Fibroblast of skin of back (primary cell): ENCODE measurements around the gene RRP1.
"Not testable (repeated sequence)": the region's sequence is repeated elsewhere in the genome, so short reads cannot be mapped to it uniquely, and the experiment has no call there.

Experiments used
- DNase-seq: peaks from one replicate; pipeline ENCODE4 v3.0.0-alpha.2; 2013

The RRP1 gene

DNA sequence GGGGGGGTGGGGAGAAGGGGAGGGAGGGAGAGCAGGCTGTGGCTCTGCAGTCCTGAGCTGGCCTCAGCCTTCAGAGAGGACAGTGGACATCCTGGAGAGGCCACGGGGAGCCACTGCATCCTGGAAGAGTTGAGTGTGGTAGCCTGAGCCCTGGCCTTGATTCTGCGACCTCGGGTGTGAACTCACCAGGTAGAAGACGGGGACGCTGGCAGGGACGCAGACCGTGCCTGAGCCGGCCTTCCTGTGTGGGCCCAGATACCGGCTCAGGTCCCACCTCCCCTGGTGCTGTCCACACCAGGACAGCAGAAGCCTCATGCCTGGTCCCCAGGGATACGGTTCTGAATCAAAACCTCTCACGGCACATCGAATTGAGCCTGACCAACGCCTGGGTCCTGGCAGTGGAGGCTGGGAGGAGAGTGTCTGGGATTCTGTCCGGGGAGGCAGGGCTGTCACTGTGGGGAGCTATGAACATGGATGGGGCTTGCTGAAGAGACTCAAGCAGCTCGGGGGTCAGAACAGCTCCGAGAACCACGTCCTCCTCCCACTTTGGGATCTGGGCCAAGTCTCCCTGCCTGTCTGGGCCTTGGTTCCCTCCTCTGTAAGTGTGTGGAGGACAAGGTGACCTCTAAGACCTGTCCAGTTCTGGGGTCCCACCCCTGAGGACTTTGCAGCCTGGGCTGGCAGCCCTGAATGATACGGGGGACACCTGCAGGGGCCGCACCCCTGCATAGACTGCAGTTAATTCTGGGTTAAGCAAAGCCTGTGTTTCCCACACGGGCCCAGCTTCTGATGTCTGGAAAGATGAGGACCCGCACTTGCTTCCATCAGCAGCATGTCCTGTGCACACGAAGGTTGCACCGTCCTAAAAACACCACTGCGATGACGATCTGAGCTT lies 30.4 kb downstream of the RRP1 start:
- no peak for DNase-seq

DNA sequence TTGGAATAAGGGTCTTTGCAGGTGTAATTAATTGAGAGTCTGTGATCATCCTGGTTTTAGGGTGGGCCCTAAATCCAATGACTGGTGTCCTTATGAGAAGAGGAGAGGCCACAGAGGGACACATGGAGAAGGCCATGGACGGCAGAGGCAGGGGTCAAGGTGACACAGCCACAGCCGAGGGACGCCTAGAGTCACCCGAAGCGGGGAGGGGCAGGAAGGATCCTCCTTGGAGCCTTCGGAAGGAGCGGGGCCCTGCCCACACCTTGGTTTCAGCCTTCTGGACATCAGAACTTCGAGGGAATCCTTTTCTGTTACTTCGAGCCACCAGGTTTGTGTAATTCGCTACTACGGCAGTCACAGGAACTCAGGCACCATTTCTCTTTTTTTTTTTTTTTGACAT lies 31.1 kb downstream of the RRP1 start:
- DNase-seq: no peak

DNA sequence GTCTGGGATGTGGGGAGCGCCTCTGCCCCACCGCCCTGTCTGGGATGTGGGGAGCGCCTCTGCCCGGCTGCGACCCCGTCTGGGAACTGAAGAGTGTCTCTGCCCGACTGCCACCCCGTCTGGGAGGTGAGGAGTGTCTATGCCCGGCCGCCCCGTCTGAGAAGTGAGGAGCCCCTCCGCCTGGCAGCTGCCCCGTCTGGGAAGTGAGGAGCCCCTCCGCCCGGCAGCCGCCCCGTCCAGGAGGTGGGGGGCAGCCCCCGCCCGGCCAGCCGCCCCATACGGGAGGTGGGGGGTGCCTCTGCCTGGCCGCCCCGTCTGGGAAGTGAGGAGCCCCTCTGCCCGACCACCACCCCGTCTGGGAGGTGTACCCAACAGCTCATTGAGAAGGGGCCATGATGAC lies 32.8 kb downstream of the RRP1 start:
- not testable (repeated sequence) for DNase-seq

DNA sequence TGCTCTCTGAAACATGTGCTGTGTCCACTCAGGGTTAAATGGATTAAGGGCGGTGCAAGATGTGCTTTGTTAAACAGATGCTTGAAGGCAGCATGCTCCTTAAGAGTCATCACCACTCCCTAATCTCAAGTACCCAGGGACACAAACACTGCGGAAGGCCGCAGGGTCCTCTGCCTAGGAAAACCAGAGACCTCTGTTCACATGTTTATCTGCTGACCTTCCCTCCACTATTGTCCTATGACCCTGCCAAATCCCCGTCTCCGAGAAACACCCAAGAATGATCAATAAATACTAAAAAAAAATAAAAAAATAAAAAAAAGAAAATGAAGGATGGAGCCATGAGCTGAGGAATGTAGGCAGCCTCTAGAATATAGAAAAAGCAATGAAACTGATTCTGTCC lies 33.4 kb downstream of the RRP1 start:
- not testable (repeated sequence) for DNase-seq

DNA sequence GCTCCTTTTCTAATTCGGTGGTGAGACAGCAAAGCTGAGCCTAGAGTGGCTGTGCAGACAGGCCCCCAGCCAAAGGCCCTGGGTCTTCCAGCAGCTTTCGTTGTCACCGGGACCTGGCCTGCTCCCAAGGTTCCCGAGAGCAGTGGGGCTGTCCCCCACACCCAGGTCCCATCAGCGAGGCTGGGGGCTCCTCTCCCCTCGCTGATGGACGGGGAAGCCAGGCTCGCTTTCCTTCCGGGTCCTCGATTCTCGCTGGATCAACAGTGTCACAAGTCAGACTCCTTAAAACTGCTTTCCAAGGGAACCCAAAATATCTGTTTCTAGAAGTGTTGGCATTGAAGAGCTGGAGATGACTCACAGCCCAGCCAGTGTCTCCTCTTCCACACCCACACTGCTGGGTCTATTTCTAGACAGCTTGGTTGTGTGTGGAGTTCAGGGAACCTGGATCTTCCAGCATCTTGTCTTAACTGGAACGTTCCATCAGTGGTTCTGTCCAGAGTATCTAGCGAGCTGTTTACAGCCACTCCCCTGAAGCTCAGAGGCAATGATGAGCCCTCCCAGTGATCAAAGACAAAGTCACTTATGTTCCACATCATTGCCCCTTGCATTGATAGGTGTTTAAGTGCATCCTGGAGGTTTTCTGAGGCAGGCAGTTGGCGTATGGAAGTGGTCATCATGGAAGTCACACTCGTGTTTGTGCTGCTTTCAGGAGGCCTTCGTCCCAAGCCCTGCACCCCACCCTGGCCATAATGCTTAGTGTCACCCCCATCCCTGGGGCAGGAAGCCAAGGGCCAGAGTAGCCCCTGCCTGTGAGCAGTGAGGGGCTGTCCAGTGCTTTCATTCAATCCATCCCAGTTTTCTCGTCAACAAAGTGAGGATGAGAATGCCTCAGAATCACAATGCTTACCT lies 35.2 kb downstream of the RRP1 start:
- peak; percentile 61 for DNase-seq

DNA sequence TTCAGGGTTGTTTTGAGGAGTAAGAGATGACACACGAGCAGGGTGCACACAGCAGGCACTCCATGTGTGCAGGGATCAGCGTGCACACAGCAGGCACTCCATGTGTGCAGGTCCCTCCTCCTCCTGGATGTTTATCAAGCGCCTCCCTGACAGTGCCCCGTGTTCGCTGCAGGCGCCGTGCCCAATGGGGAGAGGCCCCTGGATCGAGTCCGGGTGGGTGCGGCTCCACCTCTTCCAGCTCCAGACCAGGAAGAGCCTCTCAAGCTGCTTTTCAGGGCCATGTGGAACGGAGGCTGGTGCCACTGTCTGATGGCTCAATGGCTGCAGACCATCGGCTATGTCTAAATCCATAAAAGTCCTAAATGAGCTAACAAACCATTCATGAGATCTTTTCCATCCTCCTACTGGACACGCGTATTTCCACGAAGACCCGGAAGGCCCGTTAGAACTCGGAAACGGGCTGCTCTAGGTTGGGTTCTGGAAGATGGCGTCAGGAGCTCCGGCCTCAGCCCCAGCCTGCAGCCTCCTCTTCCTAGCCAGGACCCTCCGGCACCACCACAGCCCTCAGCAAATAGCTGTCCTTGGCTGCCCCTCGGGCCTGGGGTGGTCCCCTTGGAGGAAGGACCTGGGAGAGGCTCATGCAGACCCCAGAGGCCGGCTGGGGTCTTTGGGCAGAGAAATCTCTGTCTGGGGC lies 36.0 kb downstream of the RRP1 start:
- no peak for DNase-seq

DNA sequence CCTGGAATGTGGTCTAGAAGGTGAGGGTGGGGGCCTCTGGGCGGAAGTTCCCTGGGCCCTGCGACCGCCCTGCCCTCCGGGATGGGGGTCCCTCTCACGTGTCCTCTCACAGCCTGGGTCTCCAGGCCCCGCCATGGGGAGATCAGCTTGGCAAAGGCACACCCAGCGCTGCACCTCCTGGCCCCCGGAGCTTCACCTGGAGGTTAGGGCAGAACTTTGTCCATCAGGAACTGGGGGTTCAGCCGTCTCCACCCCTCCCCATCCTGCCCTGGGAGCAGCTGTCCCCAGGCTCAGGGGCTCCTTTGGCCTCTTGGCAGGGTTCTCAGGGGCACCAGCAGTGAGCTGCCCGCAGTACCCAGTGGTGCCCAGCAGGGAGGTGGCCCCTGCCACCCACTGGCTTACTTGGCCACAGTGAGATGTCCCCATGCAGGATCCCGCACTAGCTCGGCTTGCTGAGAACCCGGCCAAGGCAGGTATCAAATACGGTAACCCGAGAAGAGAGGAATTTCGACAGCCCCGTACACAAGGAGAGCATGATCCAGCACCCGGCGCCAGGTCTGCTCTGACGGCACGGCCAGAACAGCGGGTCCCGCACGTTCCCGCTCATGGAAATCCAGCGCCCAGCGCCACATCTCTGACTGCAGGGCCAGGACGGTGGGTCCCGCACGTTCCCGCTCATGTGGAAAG lies 36.7 kb downstream of the RRP1 start:
- no peak for DNase-seq

DNA sequence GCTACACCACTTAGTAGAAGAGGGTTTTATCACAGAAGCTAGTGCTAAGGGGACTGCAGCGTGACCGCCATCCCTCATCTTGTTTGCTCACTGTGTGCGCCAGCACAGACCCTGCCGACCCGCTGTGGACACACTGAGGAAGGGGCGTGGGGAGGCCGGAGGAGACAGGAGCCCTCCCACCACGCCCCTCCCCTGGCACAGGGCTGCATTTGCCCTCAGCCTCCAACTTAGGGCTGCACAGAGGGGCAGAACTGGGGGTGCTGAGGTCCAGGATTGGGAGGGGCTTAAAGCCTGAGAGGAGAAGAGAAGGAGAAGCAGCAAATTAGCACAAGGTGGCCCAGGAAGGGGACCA lies 37.2 kb downstream of the RRP1 start:
- no peak for DNase-seq

DNA sequence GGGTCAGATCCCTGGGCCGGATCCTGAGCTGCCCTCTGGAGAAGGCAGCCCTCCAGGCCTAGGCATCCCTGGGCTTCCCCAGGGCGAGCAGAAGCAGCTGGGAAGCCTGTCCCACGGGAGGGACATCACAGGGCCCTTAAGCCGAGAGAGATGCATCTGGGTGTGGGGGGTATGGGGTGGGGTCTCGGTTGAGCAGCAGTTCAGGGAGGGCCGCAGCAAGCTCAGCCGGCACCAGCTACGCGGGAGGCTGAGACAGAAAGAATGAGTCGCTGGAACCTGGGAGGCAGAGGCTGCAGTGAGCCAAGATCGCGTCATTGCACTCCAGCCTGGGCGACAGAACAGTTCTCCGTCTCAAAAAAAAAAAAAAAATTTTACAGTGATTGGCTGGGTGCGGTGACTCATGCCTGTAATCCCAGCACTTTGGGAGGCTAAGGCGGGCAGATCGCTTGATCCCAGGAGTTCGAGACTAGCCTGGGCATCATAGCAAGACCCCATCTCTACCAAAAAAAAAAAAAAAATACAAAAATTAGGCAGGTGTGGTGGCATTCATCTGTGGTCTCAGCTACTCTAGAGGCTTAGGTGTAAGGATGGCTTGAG lies 37.7 kb downstream of the RRP1 start:
- peak; percentile 83 for DNase-seq

DNA sequence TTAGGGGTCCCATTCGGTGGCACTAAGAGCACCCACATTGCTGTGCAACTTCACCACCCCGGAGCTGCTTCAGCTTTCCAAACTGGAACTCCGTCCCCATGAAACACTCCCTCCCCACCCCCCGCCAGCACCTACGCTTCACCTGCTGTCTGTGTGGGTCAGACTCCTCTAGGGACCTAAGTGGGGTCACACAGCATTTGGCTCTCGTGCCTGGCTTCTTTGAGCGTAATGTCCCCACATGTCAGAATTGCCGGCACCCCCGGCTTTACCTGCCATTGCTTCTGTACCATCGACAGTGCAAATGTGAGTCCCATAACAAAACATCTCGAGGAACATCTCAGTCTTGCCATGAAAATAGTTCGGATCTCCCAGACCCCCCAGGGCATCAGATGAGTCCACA lies 39.8 kb downstream of the RRP1 start:
- no peak for DNase-seq

DNA sequence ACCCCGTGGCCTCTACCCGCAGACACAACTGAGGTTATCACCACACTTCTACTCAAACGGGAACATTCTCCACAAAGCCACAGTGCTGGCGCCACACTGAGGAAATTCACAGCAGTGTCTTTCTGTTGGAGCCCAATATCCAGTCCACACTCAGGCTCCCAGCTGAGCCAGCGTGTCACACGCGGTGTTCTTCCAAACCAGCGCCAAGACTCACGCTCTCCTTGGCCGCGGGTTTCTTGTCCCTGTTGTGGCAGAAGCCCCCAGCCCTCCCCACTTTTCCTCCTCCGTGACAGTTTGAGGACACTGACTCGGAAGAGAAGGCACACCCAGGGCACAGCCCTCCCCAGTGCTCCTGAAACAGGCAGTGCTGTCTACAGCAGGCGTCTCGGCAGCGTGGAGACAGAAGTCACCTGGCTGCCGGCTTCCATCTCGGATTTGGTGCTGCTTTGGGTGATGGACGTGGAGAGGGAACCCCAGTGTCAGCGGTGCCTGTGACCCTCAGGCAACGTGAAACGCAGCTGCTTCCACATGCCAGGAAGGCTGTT lies 40.3 kb downstream of the RRP1 start:
- no peak for DNase-seq

DNA sequence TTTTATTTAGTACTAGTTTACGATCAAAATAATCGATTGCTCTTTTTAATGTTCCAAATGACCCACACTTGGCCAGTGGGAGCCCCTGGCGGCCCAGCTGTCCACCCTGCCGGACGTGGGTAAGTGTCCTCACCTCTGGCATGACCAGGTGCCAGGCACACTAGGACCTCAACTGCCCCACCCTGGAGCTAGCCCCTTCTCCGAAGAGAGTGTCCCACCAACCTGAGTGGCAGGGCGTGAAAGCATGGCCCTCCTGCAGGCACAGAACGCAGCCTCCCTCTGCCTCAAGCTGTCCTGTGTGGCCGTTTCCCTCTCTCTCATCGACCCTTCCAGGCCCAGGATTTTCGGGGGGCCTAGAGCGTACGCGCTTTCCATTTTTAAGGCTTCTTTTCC lies 42.8 kb downstream of the RRP1 start:
- no peak for DNase-seq

DNA sequence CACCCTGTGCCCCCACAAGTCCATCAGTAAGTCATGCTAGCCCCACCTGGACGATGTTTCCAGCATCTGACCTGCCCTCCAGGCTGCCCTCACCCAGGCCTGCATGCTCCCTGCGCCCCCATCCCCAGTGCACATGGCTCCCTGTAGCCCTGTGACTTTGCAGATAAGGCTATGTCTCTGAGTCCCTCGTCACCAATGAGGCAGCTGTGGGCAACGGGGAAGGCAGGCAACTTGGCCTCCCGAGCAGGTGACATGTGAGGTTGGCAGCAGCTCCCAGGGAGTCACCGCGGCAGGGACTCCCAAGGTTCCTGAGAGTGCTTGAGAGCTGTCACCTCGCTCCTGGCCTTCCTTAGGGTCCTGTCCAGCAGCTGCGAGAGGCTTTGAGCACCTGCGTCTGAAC lies 43.3 kb downstream of the RRP1 start:
- no peak for DNase-seq

DNA sequence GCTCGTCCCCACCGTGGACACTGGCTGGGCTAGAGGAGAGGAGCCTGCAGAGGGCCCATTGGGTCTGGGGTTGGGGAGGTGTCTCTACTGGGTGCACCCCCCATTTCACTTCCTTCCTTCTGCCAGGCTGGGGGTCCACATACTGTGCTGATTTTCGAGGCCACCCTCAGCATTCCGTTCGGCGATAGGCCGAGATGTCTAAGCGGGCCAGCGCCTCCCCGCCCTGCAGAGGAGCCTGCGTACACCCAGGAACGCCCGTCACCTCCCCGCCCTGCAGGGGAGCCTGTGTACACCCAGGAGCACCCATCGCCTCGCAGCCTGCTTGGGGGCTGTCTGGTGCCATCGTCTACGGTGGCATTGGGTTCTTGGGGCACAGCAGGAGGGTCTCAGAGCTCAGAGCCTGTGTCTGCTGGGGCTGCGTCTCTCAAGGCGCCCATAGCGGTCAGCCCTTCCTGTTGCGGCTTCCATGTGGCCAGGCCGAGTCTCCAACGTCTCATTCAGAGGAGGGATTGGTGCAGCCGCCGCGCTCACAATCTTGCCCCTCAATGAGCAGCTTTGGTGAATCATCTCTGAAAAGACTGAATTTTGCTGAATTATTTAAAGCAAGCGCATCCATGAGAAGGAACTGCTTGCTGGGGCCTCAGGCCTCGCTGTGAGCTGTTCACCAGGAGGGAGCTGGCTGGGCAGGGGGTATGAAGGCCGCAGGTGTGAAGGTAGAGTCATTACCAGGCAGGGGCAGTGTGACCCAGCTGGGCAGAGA lies 44.9 kb downstream of the RRP1 start:
- no peak for DNase-seq

DNA sequence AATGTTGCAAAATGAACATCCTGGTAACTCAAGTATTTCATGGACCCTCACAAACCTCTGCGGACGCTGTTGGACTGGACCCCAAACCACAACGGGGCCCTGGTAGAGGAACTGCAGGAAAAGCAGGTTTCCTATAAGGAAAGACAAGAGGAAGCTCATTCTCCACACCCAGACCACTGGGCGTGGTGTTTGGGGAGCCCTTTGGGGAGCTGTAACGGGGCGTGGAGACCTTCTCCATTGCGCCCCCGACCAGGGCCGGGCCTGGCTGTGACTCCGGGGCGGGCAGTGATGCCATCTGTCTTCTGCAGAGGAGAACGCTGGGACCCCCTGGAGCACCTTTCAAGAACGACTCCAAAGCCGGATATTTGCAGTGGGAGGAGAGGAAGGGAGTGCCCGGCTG lies 45.7 kb downstream of the RRP1 start:
- no peak for DNase-seq

DNA sequence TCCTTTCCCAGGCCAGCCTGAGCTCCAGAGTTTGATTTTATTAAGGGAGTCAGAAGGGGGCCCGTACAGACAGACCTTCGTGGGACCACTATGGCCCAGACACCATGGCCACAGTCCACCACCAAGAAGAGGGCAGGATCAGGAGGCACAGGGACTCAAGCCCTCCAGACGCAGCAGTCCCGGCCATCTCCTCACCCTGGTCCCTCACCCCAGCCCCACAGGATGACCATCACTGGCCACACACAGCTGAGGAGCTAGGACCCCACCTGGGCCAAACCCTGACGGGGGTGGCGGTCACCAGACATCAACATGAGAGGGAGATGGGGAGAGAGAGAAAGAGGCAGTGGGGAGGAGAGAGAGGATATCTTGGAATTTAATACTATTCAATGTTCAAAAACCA lies 46.5 kb downstream of the RRP1 start:
- no peak for DNase-seq

DNA sequence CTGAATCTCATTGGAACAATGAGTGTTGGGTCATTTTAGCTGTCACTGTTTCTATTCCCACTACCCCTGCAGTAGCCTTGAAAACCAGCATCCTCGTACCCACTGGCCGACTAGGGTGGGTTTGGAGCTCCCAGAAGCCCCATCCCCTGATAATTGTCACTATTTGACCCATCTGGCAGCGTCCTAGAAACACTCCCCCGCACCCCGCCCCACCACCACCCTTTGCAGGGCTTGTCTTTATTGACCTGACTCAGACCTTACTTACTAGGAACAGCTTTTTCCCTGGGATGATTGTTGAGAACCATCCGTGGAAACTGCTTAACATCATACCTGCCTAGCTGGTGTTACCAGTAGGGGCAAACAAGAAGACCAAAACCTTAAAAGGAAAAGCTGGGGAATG lies 47.2 kb downstream of the RRP1 start:
- DNase-seq: no peak

DNA sequence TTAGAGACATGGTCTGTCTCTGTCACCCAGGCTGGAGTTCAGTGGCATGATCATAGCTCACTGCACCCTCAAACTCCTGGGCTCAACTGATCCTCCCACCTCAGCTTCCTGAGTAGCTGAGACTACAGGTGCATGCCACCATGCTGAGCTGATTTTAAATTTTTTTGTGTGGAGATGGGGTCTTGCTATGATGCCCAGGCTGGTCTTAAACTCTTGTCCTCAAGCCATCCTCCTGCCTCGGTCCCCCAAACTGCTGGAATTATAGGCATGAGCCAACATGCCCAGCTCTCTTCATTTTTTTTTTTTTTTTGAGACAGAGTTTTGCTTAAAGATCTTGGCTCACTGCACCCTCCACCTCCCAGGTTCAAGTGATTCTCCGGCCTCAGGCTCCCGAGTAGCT lies 50.9 kb downstream of the RRP1 start:
- no peak for DNase-seq

DNA sequence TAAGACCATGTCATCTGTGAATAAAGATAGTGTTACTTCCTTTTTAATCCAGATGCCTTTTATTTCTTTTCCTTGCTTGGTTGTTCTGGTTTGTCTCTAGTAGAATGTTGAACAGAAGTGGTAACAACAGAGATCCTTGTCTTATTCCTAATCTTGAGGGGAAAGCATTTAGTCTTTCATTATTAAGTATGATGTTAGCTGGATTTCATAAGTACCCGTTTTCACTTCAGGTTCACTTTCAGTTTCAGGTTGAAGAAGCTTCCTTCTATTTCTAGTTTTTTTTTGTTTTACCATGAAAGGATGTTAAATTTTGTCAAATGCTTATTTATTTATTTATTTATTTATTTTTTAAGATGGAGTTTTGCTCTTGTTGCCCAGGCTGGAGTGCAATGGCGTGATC lies 53.4 kb downstream of the RRP1 start:
- DNase-seq: no peak

DNA sequence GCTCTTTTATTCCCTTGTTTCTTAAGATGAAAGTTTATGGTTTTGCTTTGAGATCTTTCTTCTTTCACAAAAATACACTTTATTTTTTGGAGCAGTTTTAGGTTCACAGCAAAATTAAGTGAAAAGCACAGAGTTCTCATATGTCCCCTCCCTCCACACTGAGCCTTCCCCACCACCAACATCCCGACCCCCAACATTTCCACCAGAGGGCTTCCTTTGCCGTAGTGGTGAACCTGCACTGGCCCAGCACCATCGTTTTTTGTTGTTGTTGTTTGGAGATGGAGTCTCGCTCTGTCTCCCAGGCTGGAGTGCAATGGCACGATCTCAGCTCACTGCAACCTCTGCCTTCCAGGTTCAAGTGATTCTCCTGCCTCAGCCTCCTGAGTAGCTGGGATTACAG lies 55.5 kb downstream of the RRP1 start:
- not testable (repeated sequence) for DNase-seq

DNA sequence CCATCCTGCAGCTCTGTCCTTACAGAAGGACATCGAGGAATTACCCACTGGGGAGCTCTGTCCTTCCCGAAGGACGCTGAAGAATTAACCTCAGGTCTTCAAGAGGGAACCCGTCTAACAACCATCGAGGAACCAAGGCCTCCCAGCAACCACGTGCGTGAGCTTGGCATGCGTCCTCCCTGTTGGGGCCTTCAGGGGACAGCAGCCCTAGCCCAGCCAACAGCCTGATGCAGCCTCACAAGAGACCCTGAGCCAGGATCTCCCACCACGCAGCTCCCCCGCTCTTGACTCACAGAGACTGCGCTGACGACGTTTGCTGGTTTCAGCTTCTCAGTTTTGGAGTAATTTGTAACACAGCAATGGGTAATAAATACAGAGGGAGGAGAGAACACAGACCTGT lies 56.0 kb downstream of the RRP1 start:
- DNase-seq: no peak
